ENCODE results near the gene KDM4B.
"Not testable (repeated sequence)": the region's sequence is repeated elsewhere in the genome, so short reads cannot be mapped to it uniquely, and the experiment has no call there.

The KDM4B gene

GRCh38 chr19:5193192-5193591 lies 224.3 kb downstream of the KDM4B start:
- TF ChIP-seq CTCF (IDR thresholded peaks at IDR 0.05; ENCODE audit: control insufficient read depth, insufficient read depth, low read depth, low read length, missing control alignments), result no peak
- DNase-seq (ENCODE audit: low read depth), result no peak
- no peak overlapping the region for H3K4me3 ChIP-seq (ENCODE audit: control insufficient read depth, low read depth, low read length)

- DNase-seq (ENCODE audit: low read depth), result no peak
- no peak overlapping the region for H3K4me3 ChIP-seq (ENCODE audit: control insufficient read depth, low read depth, low read length)
- no peak for TF ChIP-seq CTCF (IDR thresholded peaks at IDR 0.05; ENCODE audit: control insufficient read depth, insufficient read depth, low read depth, low read length, missing control alignments)
These were observed 225.7 kb downstream of the KDM4B start for GRCh38 chr19:5194641-5195040.

- not testable (repeated sequence) for DNase-seq (ENCODE audit: low read depth); H3K4me3 ChIP-seq (ENCODE audit: control insufficient read depth, low read depth, low read length)
These were observed 226.7 kb downstream of the KDM4B start for GRCh38 chr19:5195587-5195986.

GRCh38 chr19:5196832-5197231 lies 227.9 kb downstream of the KDM4B start:
- no peak overlapping the region for H3K4me3 ChIP-seq (ENCODE audit: control insufficient read depth, low read depth, low read length)
- no peak for DNase-seq (ENCODE audit: low read depth)
- TF ChIP-seq CTCF (IDR thresholded peaks at IDR 0.05; ENCODE audit: control insufficient read depth, insufficient read depth, low read depth, low read length, missing control alignments), result no peak

GRCh38 chr19:5200844-5201243 lies 231.9 kb downstream of the KDM4B start:
- no peak for TF ChIP-seq CTCF (IDR thresholded peaks at IDR 0.05; ENCODE audit: control insufficient read depth, insufficient read depth, low read depth, low read length, missing control alignments)
- DNase-seq (ENCODE audit: low read depth), result no peak
- no peak overlapping the region for H3K4me3 ChIP-seq (ENCODE audit: control insufficient read depth, low read depth, low read length)

- no peak for TF ChIP-seq CTCF (IDR thresholded peaks at IDR 0.05; ENCODE audit: control insufficient read depth, insufficient read depth, low read depth, low read length, missing control alignments)
- no peak for DNase-seq (ENCODE audit: low read depth)
- H3K4me3 ChIP-seq (ENCODE audit: control insufficient read depth, low read depth, low read length), result no peak overlapping the region
These were observed 233.6 kb downstream of the KDM4B start for GRCh38 chr19:5202553-5202952.
